Astrocyte (in vitro differentiated cells and primary cell): Measurements from ENCODE around the gene PRRG4. TPM values are rescaled to one million over a fixed set of nuclear protein-coding genes. Genes with fewer than 3 reads are reported as not detected.

Source experiments
- DNase-seq: peaks from one replicate; pipeline ENCODE4 v3.0.0-alpha.2; 2010; ENCODE audit warnings: low read depth
- FAIRE-seq: peaks from 2 replicates; lab custom pipeline; 2011; peaks lifted over from hg19 to GRCh38; lab: Jason Lieb, UNC
- H2AFZ ChIP-seq: 2 replicates; pipeline ENCODE4 v1.6.0; 2012; ENCODE audit warnings: low read depth, low read length, inconsistent platforms
- H3K27ac ChIP-seq: 2 replicates; pipeline ENCODE4 v1.5.1; 2011; ENCODE audit warnings: low read depth, low read length, inconsistent platforms
- H3K27me3 ChIP-seq: 2 replicates; pipeline ENCODE4 v1.6.0; 2011; ENCODE audit warnings: low read length, inconsistent platforms; ENCODE audit not compliant: insufficient read depth
- H3K36me3 ChIP-seq: 2 replicates; pipeline ENCODE4 v1.5.1; 2011; ENCODE audit warnings: low read length, inconsistent platforms; ENCODE audit not compliant: insufficient read depth
- H3K4me1 ChIP-seq: 2 replicates; pipeline ENCODE4 v1.5.1; 2011; ENCODE audit warnings: low read length, inconsistent platforms; ENCODE audit not compliant: insufficient read depth
- H3K4me2 ChIP-seq: 2 replicates; pipeline ENCODE4 v1.6.0; 2012; ENCODE audit warnings: low read length, inconsistent platforms
- H3K4me3 ChIP-seq: 2 replicates; pipeline ENCODE4 v1.5.1; 2011; ENCODE audit warnings: low read depth, mild to moderate bottlenecking, low read length, inconsistent platforms; ENCODE audit not compliant: insufficient read depth
- H3K79me2 ChIP-seq: 2 replicates; pipeline ENCODE4 v1.6.0; 2012; ENCODE audit warnings: mild to moderate bottlenecking, low read length, inconsistent platforms; ENCODE audit not compliant: insufficient read depth
- H3K9ac ChIP-seq: 2 replicates; pipeline ENCODE4 v1.6.0; 2012; ENCODE audit warnings: mild to moderate bottlenecking, low read length, inconsistent platforms
- H3K9me3 ChIP-seq: 2 replicates; pipeline ENCODE4 v1.5.1; 2012; ENCODE audit warnings: low read depth, mild to moderate bottlenecking, low read length, inconsistent platforms; ENCODE audit not compliant: insufficient read depth
- H4K20me1 ChIP-seq: 2 replicates; pipeline ENCODE4 v1.6.0; 2012; ENCODE audit warnings: low read length, inconsistent platforms; ENCODE audit not compliant: insufficient read depth
- H3K27ac Mint-ChIP-seq: one replicate; pipeline ENCODE4 v1.8.0; 2021; ENCODE audit warnings: mild to moderate bottlenecking, mixed read lengths; ENCODE audit not compliant: unreplicated experiment
- H3K27me3 Mint-ChIP-seq: one replicate; pipeline ENCODE4 v1.8.0; 2021; ENCODE audit warnings: low read depth, mixed read lengths; ENCODE audit not compliant: unreplicated experiment
- H3K36me3 Mint-ChIP-seq: one replicate; pipeline ENCODE4 v1.8.0; 2021; ENCODE audit warnings: low read depth, mixed read lengths; ENCODE audit not compliant: unreplicated experiment
- H3K4me1 Mint-ChIP-seq: one replicate; pipeline ENCODE4 v1.8.0; 2021; ENCODE audit warnings: low read depth, mixed read lengths; ENCODE audit not compliant: unreplicated experiment
- H3K4me3 Mint-ChIP-seq: one replicate; pipeline ENCODE4 v1.8.0; 2021; ENCODE audit warnings: mild to moderate bottlenecking, moderate library complexity, mixed read lengths; ENCODE audit not compliant: unreplicated experiment
- H3K9me3 Mint-ChIP-seq: one replicate; pipeline ENCODE4 v1.8.0; 2021; ENCODE audit warnings: mild to moderate bottlenecking, mixed read lengths; ENCODE audit not compliant: unreplicated experiment
- CTCF ChIP-seq: IDR thresholded peaks from 2 replicates; pipeline ENCODE4 v1.5.1; 2011; ENCODE audit warnings: low read depth, mild to moderate bottlenecking, inconsistent platforms, low read length, moderate library complexity; ENCODE audit not compliant: insufficient read depth
- EZH2 ChIP-seq: IDR thresholded peaks from 2 replicates; pipeline ENCODE4 v1.6.1; 2012; ENCODE audit warnings: mild to moderate bottlenecking, low read length, inconsistent platforms; ENCODE audit not compliant: insufficient read depth
- total RNA-seq: library from RNA; stranded (reverse); gene quantifications from 2 replicates; pipeline ENCODE4 v1.2.1, GENCODE V29; 2021

Gene PRRG4
- total RNA-seq, 1 donor from 2014 or later, result 0.45 TPM

GRCh38 chr11:32852207-32852606 is 22.5 kb downstream of the PRRG4 start:
- FAIRE-seq (no peak), DNase-seq (peak; percentile 69)
- Mint-ChIP-seq H3K36me3 (no peaks in the 10 kb centered on the region), H3K27ac (no peak overlapping the region), H3K4me3 (no peak overlapping the region), H3K4me1 (no peaks in the 10 kb centered on the region), H3K9me3 (no peaks in the 10 kb centered on the region), H3K27me3 (no peaks in the 10 kb centered on the region)
- Histone ChIP-seq H3K4me3 (no peak overlapping the region), H3K4me2 (peak overlapping the region; percentile 21), H3K27me3 (no peaks in the 10 kb centered on the region), H3K9me3 (no peaks in the 10 kb centered on the region), H3K36me3 (no peaks in the 10 kb centered on the region), H2AFZ (no peak overlapping the region), H3K79me2 (no peaks in the 10 kb centered on the region), H3K27ac (no peak overlapping the region), H3K9ac (no peak overlapping the region), H3K4me1 (no peaks in the 10 kb centered on the region), H4K20me1 (no peaks in the 10 kb centered on the region)
- no peak for TF ChIP-seq EZH2
- TF ChIP-seq CTCF, result no peak

- no peaks in the 10 kb centered on the region for H3K27me3 ChIP-seq
- Mint-ChIP-seq H3K27ac (no peak overlapping the region), H3K9me3 (no peaks in the 10 kb centered on the region), H3K27me3 (no peaks in the 10 kb centered on the region), H3K4me1 (no peaks in the 10 kb centered on the region), H3K4me3 (no peak overlapping the region), H3K36me3 (no peaks in the 10 kb centered on the region)
- no peak overlapping the region for H3K9ac ChIP-seq
- no peaks in the 10 kb centered on the region for H4K20me1 ChIP-seq
- H3K4me2 ChIP-seq, result no peak overlapping the region
- H2AFZ ChIP-seq, result no peak overlapping the region
- TF ChIP-seq CTCF (no peak), EZH2 (no peak)
- H3K4me3 ChIP-seq, result no peak overlapping the region
- no peaks in the 10 kb centered on the region for H3K79me2 ChIP-seq
- no peaks in the 10 kb centered on the region for H3K4me1 ChIP-seq
- no peaks in the 10 kb centered on the region for H3K36me3 ChIP-seq
- H3K27ac ChIP-seq, result no peak overlapping the region
- no peak for DNase-seq
- FAIRE-seq, result no peak
- no peaks in the 10 kb centered on the region for H3K9me3 ChIP-seq
These were observed 25.9 kb downstream of the PRRG4 start for GRCh38 chr11:32855601-32856000.

- H3K9me3 ChIP-seq, result no peaks in the 10 kb centered on the region
- Mint-ChIP-seq H3K4me3 (no peak overlapping the region), H3K36me3 (no peaks in the 10 kb centered on the region), H3K4me1 (no peaks in the 10 kb centered on the region), H3K9me3 (no peaks in the 10 kb centered on the region), H3K27me3 (no peaks in the 10 kb centered on the region), H3K27ac (no peak overlapping the region)
- no peak for TF ChIP-seq CTCF
- TF ChIP-seq EZH2, result no peak
- H3K4me2 ChIP-seq, result no peak overlapping the region
- FAIRE-seq, result no peak
- no peak overlapping the region for H3K9ac ChIP-seq
- H2AFZ ChIP-seq, result no peak overlapping the region
- no peaks in the 10 kb centered on the region for H3K4me1 ChIP-seq
- no peak for DNase-seq
- H3K36me3 ChIP-seq, result no peaks in the 10 kb centered on the region
- no peaks in the 10 kb centered on the region for H4K20me1 ChIP-seq
- no peaks in the 10 kb centered on the region for H3K79me2 ChIP-seq
- peaks cover 2% of the 10 kb centered on the region for H3K27me3 ChIP-seq
- H3K27ac ChIP-seq, result no peak overlapping the region
- H3K4me3 ChIP-seq, result no peak overlapping the region
These were observed 29.0 kb downstream of the PRRG4 start for GRCh38 chr11:32858731-32859130.
